ENCODE data around the gene C1QTNF7. TPM values are rescaled to one million over a fixed set of nuclear protein-coding genes. Genes with fewer than 3 reads are reported as not detected.

The C1QTNF7 gene
- total and polyA plus RNA-seq, 7 donors = 0.46 to 36.8 (median 11.0) TPM

DNA sequence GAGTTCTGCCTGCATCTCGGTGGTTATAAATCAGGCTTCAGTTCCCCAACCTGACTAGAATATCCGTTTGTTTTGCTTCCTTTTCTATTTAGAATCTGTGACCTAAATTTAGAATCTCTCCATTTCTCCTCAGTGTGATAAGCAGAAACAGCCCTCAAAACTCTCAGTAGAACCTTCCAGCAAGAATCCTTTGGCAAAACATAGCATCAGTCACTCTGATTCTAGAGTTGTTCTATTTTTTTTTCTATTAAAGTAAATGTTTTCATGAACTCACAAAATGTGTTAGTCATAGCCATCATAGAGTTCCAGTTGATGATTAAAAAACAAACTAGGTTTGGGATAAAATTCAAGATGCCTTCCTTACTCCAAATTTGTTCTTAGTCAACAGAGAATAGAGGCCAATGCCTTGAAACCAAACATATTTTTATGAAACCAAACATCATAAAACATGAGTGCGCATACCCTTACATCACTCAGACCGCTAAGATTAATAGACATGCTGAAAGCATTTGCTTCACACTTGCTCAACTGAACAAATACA is 13.2 kb upstream of the C1QTNF7 start:
- Histone ChIP-seq H3K27me3 (no peaks in the 10 kb centered on the region), H3K4me3 (no peak overlapping the region), H3K27ac (peak overlapping the region; percentile 23 to 69 (median 66)), H3K9me3 (no peaks in the 10 kb centered on the region), H3K4me1 (peaks cover 0 to 71% (median 48%) of the 10 kb centered on the region in 4 donors), H3K36me3 (no peaks in the 10 kb centered on the region)
- 26 to 38% methylated on average over 4 of the region's 4 CpGs for WGBS, 2 donors
- TF ChIP-seq EP300 (IDR thresholded peaks at IDR 0.05) = no peak
- TF ChIP-seq, protein P1, sequence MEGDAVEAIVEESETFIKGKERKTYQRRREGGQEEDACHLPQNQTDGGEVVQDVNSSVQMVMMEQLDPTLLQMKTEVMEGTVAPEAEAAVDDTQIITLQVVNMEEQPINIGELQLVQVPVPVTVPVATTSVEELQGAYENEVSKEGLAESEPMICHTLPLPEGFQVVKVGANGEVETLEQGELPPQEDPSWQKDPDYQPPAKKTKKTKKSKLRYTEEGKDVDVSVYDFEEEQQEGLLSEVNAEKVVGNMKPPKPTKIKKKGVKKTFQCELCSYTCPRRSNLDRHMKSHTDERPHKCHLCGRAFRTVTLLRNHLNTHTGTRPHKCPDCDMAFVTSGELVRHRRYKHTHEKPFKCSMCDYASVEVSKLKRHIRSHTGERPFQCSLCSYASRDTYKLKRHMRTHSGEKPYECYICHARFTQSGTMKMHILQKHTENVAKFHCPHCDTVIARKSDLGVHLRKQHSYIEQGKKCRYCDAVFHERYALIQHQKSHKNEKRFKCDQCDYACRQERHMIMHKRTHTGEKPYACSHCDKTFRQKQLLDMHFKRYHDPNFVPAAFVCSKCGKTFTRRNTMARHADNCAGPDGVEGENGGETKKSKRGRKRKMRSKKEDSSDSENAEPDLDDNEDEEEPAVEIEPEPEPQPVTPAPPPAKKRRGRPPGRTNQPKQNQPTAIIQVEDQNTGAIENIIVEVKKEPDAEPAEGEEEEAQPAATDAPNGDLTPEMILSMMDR (IDR thresholded peaks at IDR 0.05) = no peak
- peak in 3 of 4 donors; percentile 36 to 63 (median 53) for TF ChIP-seq POLR2AphosphoS5 (IDR thresholded peaks at IDR 0.05)
- TF ChIP-seq POLR2A (IDR thresholded peaks at IDR 0.05) = no peak
- intact Hi-C loops (cut with DNase I) = no loop called here
- no peak for DNase-seq

DNA sequence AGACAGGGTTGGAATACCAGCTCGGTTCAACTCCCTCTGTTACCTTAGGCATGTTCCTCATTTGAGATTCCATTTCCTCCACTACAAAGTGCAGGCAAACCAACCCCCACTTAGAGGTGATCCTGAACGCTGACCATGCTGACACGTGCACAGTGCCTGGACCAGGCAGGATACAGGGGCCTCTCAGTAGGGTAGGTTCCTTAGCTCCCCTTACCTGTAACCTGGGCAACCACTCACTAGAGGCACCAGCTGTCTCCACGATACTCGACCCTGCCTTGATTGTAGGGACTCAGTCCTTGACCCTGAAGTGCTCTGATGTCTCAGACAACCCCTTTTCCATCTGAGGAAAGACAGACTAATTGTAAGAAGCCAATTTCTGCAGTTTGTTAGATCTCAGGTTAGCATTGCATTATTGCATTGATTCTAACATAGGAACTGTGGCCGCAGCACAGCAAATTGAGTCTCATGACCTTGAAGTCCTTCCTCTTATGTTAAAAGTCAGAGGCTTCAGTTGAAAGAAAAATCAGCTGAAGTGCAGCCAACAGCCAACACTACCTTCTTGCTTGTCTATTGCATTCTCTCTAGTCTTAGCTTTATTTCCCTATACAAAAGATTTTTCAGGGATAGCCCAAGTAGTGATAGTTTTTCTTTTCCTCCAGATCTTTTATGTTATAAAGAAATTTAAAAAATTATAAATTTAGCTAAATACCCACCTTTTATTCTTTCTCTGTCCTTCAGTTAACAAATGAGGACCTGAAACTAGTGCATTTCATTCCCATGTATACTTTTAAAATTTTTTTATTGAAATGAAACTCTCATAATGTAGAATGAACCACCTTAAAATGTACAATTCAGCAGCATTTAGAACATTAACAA is 11.2 kb upstream of the C1QTNF7 start:
- Histone ChIP-seq H3K4me1 (peaks cover 0 to 70% (median 46%) of the 10 kb centered on the region in 4 donors), H3K27me3 (no peaks in the 10 kb centered on the region), H3K4me3 (no peak overlapping the region), H3K9me3 (no peaks in the 10 kb centered on the region), H3K27ac (no peak overlapping the region), H3K36me3 (no peaks in the 10 kb centered on the region)
- WGBS, 2 donors = 59 to 85% methylated on average over 6 of the region's 6 CpGs
- TF ChIP-seq, protein P1 (IDR thresholded peaks at IDR 0.05) = no peak
- TF ChIP-seq POLR2AphosphoS5 (IDR thresholded peaks at IDR 0.05) (no peak), EP300 (IDR thresholded peaks at IDR 0.05) (no peak), POLR2A (IDR thresholded peaks at IDR 0.05) (no peak)
- DNase-seq = no peak
- intact Hi-C loops (cut with DNase I) = no loop called here

DNA sequence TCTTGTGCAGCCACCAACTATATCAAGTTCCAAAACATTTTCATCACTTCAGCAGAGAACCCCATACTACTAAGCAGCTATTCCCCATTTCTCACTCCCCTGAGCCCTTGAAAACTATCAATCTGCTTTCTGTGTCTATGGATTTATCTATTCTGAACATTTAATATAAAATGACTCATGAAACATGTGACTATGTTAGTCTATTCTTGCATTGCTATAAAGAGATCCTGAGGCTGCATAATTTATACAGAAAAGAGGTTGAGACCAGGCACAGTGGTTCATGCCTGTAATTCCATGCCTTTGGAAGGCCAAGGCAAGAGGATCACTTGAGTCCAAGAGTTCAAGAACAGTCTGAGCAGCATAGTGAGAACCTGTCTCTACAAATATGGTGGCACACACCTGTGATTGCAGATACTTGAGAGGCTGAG is 10.6 kb upstream of the C1QTNF7 start:
- Histone ChIP-seq H3K36me3 (no peaks in the 10 kb centered on the region), H3K4me3 (no peak overlapping the region), H3K27ac (peak overlapping the region in 1 of 4 donors; percentile 15), H3K4me1 (peaks cover 0 to 70% (median 46%) of the 10 kb centered on the region in 4 donors), H3K9me3 (no peaks in the 10 kb centered on the region), H3K27me3 (no peaks in the 10 kb centered on the region)
- intact Hi-C loops (cut with DNase I) = no loop called here
- TF ChIP-seq EP300 (IDR thresholded peaks at IDR 0.05) = no peak
- TF ChIP-seq, protein P1 (IDR thresholded peaks at IDR 0.05) = no peak
- no peak for TF ChIP-seq POLR2AphosphoS5 (IDR thresholded peaks at IDR 0.05)
- TF ChIP-seq POLR2A (IDR thresholded peaks at IDR 0.05) = no peak
- no peak for DNase-seq

DNA sequence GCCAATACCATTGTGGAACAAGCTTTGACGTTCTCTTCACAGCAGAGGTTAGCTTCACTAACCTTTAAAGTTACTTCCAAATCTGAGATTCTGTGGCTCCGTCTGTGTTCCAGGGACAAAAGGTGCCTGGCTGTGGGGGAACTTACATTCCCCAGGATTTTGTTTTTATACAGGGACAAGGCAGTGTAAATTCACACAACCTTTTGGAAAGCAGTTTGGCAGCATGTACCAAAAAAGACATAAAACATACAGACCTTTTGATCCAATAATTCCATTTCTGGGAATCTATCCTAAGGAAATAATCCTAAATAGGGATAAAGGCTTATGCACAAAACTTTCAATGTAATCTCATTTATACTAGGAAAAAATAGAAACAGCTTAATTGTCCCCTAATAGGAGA is 8.9 kb upstream of the C1QTNF7 start:
- DNase-seq = no peak
- H3K36me3 ChIP-seq = no peaks in the 10 kb centered on the region
- no peaks in the 10 kb centered on the region for H3K9me3 ChIP-seq
- H3K4me1 ChIP-seq = peaks cover 0 to 64% (median 46%) of the 10 kb centered on the region in 4 donors
- TF ChIP-seq POLR2A (IDR thresholded peaks at IDR 0.05) = no peak
- no peak for TF ChIP-seq EP300 (IDR thresholded peaks at IDR 0.05)
- TF ChIP-seq, protein P1 (IDR thresholded peaks at IDR 0.05) = no peak
- no peak for TF ChIP-seq POLR2AphosphoS5 (IDR thresholded peaks at IDR 0.05)
- H3K4me3 ChIP-seq = no peak overlapping the region
- peak overlapping the region; percentile 4 to 63 (median 50) for H3K27ac ChIP-seq
- 40 to 70% methylated on average over 2 of the region's 2 CpGs for WGBS, 2 donors
- intact Hi-C loops (cut with DNase I) = no loop called here
- H3K27me3 ChIP-seq = no peaks in the 10 kb centered on the region

Data from sigmoid colon (tissue), 7 donors.